H1 (cell line): ENCODE results near the gene ATP5MC2. TPM values are rescaled to one million over a fixed set of nuclear protein-coding genes. Genes with fewer than 3 reads are reported as not detected.

Experiments used
- ASH2L ChIP-seq: fragments of 200-600, 300-600 bp; sonication (generic); IDR thresholded peaks from one replicate; pipeline ENCODE4 v1.7.1; 2017; ENCODE audit warnings: low read length
- E2F6 ChIP-seq: IDR thresholded peaks from 2 replicates; pipeline ENCODE4 v1.6.1; 2012; ENCODE audit warnings: inconsistent platforms
- GABPA ChIP-seq: IDR thresholded peaks from 2 replicates; pipeline ENCODE4 v1.6.1; 2011; ENCODE audit warnings: mild to moderate bottlenecking, low read length, moderate library complexity, borderline replicate concordance; ENCODE audit not compliant: insufficient read depth
- KDM1A ChIP-seq: fragments of 200-600, 300-600 bp; sonication (generic); IDR thresholded peaks from 2 replicates; pipeline ENCODE4 v1.7.1; 2016; ENCODE audit warnings: mild to moderate bottlenecking, low read length, borderline replicate concordance
- MAX ChIP-seq: IDR thresholded peaks from 2 replicates; pipeline ENCODE4 v1.6.1; 2012; ENCODE audit warnings: inconsistent platforms
- POU5F1 ChIP-seq: IDR thresholded peaks from 2 replicates; pipeline ENCODE4 v1.6.1; 2011; ENCODE audit warnings: low read depth, mild to moderate bottlenecking, low read length, moderate library complexity
- RFX5 ChIP-seq: IDR thresholded peaks from 2 replicates; pipeline ENCODE4 v1.6.1; 2011; ENCODE audit warnings: low read depth, low read length, improper control_type of control experiment, borderline replicate concordance
- SIN3A ChIP-seq, 2 experiments: IDR thresholded peaks in 1 of 2; conservative IDR thresholded peaks in 1 of 2; 2 replicates each; pipeline ENCODE4 v1.6.1; 2011 to 2012; ENCODE audit warnings: low read length in 2 of 2, improper control_type of control experiment in 1 of 2, low read depth in 1 of 2, mild to moderate bottlenecking in 1 of 2
- TBP ChIP-seq: IDR thresholded peaks from 2 replicates; pipeline ENCODE4 v1.6.1; 2011; ENCODE audit warnings: low read depth, low read length, improper control_type of control experiment
- polyA plus RNA-seq, 7 experiments: library from polyadenylated mRNA; depleted of rRNA in 3 of 7; stranded (reverse) in 5 of 7; unstranded in 2 of 7; fragments of >200 nt in 5 of 7; fragments of 200-250 nt in 2 of 7; gene quantifications; 1 replicate in 5 of 7; 2 replicates in 1 of 7; 4 replicates in 1 of 7; pipeline versions ENCODE4 v1.2.1 to v1.2.3, GENCODE V29; 2011 to 2013; ENCODE audit warnings: missing spikeins in 2 of 7, mixed read lengths in 2 of 7
- total RNA-seq: library from RNA; stranded (reverse); fragmentation: NEBNext Ultra II Directional; extraction: Animal tissue kit (Norgen Biotek cat#: 25700); gene quantifications from 2 replicates; pipeline ENCODE4 v1.2.1, GENCODE V29; 2021

Gene ATP5MC2
- total and polyA plus RNA-seq, 2 of the 8 experiments (the other 6 are each of a cell fraction or from before 2014, with no cell fraction given), result 408 to 952 TPM

DNA sequence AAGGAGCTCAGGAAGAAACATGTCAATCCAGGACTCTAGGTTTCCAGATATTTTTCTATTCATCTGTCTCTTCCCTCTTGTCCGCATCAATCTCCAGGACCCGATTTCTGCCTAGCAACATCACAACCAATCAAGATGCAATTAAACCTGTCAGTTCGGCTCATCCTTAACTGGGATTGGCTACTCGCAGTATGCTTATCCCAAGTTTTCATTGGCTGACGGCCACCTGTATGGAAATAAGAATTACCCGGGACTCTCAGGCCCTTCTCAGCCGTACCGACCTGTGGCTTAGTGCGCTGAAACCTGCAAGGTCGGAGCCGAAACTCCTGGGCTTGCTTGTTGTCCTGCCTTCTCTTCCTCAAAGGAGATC lies 20.4 kb upstream of the ATP5MC2 start (continued):
- TF ChIP-seq RFX5, result peak; percentile 96
- no peak for TF ChIP-seq SIN3A (conservative IDR thresholded peaks at IDR 0.05 in 1 of 2, IDR thresholded peaks at IDR 0.05 in 1 of 2; ENCODE audit: low read depth in 1 of 2, low read length in 2 of 2)
- no peak for TF ChIP-seq POU5F1
- no peak for TF ChIP-seq ASH2L
- TF ChIP-seq KDM1A, result no peak
- no peak for TF ChIP-seq GABPA
- no peak for TF ChIP-seq E2F6
- TF ChIP-seq TBP, result peak; percentile 53
- TF ChIP-seq MAX, result no peak
